Fibroblast of skin of left quadriceps (primary cell): ENCODE results near the gene ZNF84.

Experiments used
- DNase-seq, 2 experiments: peaks; one replicate each; pipeline ENCODE4 v3.0.0-alpha.2; 2013; ENCODE audit warnings: low read depth in 2 of 2

Gene ZNF84

GRCh38 chr12:133037207-133038005 is at the start of gene ZNF84:
ZNF84 (plus strand) TSS chr12:133037509; CDS start chr12:133041468, 3,959 bp downstream.
- DNase-seq = peak; percentile 97

GRCh38 chr12:132998741-132999140 is 38.6 kb upstream of the ZNF84 start:
- no peak for DNase-seq

GRCh38 chr12:133010657-133011297 is 26.5 kb upstream of the ZNF84 start:
- DNase-seq = no peak

GRCh38 chr12:133023566-133023965 is 13.7 kb upstream of the ZNF84 start:
- DNase-seq = no peak

- no peak for DNase-seq
Measured at GRCh38 chr12:133026996-133027395, 10.3 kb upstream of the ZNF84 start.

- DNase-seq = no peak
Measured at GRCh38 chr12:133038118-133038709, 905 bp downstream of the ZNF84 start.

- no peak for DNase-seq
Measured at GRCh38 chr12:133046698-133047097, 9.4 kb downstream of the ZNF84 start.

- no peak for DNase-seq
Measured at GRCh38 chr12:133057446-133057845, 20.1 kb downstream of the ZNF84 start.

GRCh38 chr12:133058203-133059113 is 21.1 kb downstream of the ZNF84 start:
- no peak for DNase-seq

- no peak for DNase-seq
Measured at GRCh38 chr12:133061954-133062353, 24.6 kb downstream of the ZNF84 start.

- DNase-seq = no peak
Measured at GRCh38 chr12:133063556-133063955, 26.2 kb downstream of the ZNF84 start.

GRCh38 chr12:133073836-133074235 is 36.5 kb downstream of the ZNF84 start:
- DNase-seq = no peak

GRCh38 chr12:133080026-133080367 is 42.7 kb downstream of the ZNF84 start:
- peak; percentile 99 for DNase-seq

GRCh38 chr12:133080368-133081158 is 43.3 kb downstream of the ZNF84 start, which contains the start of gene ZNF140:
ZNF140 (plus strand) TSS chr12:133080923; CDS start chr12:133081321, 398 bp downstream.
- DNase-seq = peak; percentile 95

- no peak for DNase-seq
Measured at GRCh38 chr12:133081159-133081780, 44.0 kb downstream of the ZNF84 start.

- no peak for DNase-seq
Measured at GRCh38 chr12:133083345-133083744, 46.0 kb downstream of the ZNF84 start.

- DNase-seq = no peak
Measured at GRCh38 chr12:133105620-133106019, 68.3 kb downstream of the ZNF84 start.

- no peak for DNase-seq
Measured at GRCh38 chr12:133106253-133106652, 68.9 kb downstream of the ZNF84 start.

- no peak for DNase-seq
Measured at GRCh38 chr12:133107121-133107520, 69.8 kb downstream of the ZNF84 start.

GRCh38 chr12:133108150-133108549 is 70.8 kb downstream of the ZNF84 start:
- DNase-seq = no peak
